HG03280 (cell line): Measurements from ENCODE around the gene MBD5.

ENCODE experiments used
- ATAC-seq: cut with Tn5 transposase; IDR thresholded peaks from one replicate; pipeline ENCODE4 v1.9.1; 2021; ENCODE audit warnings: mild to moderate bottlenecking, moderate library complexity; ENCODE audit not compliant: unreplicated experiment

The MBD5 gene

GRCh38 chr2:148218326-148219075 is 197.6 kb downstream of the MBD5 start:
- no peak for ATAC-seq

GRCh38 chr2:148221166-148221565 is 200.3 kb downstream of the MBD5 start:
- ATAC-seq = no peak

DNA sequence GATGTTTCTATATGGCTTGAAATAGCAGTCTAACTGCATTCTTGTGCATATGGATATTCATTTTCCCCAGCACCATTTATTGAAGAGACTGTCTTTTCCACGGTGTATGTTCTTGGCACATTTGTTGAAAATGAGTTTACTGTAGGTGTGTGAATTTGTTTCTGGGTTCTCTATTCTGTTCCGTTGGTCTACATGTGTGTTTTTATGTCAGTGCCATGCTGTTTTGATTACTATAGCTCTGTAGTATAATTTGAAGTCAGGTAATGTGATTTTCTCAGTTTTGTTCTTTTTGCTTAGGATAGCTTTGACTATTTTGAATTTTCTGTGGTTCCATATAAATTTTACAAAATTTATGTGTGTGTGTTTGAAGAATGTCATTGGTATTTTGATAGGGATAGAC is 201.0 kb downstream of the MBD5 start:
- ATAC-seq = no peak

- ATAC-seq = no peak
Measured at GRCh38 chr2:148231858-148232257, 211.0 kb downstream of the MBD5 start.

DNA sequence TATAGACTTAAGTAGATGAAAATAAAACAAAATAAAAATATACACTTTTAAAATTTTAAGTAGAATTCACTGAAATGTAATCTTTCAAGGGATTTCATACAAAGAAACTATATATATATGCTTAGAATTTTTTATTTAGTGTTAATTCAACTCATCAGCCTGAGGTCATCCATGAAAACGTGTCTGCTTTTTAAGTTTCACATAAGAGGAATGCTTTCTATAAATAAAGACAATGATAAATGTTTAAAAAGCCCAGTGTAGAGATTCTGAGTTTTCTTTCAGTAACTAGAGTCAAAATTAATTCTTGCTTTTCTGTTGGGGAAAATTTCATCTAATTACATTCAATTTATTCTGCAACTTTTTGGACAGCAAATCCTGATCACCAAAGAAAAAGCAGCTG is 213.3 kb downstream of the MBD5 start:
- ATAC-seq = no peak

GRCh38 chr2:148237911-148238310 is 217.0 kb downstream of the MBD5 start:
- no peak for ATAC-seq

GRCh38 chr2:148238561-148238960 is 217.7 kb downstream of the MBD5 start:
- no peak for ATAC-seq

- no peak for ATAC-seq
Measured at GRCh38 chr2:148240838-148241237, 219.9 kb downstream of the MBD5 start.

GRCh38 chr2:148244593-148245292 is 223.9 kb downstream of the MBD5 start:
- no peak for ATAC-seq

DNA sequence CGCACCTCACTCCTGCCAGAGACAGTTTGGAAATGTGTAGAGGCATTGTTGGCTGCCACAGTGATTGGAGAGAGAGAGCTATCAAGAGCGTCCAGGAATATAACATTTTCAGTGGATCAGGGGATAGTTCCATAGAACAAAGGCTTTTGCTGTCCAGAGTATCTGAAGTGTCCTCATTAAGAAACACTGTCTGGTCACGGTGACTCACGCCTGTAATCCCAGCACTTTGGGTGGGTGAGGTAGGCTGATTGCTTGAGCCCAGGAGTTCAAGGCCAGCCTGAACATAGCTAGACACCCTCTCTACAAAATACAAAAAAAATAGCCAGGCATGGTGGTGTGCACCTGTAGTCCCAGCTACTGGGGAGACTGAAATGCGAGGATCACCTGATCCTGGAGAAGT is 231.1 kb downstream of the MBD5 start:
- no peak for ATAC-seq

GRCh38 chr2:148252646-148253045 is 231.8 kb downstream of the MBD5 start:
- no peak for ATAC-seq

- ATAC-seq = no peak
Measured at GRCh38 chr2:148253685-148254084, 232.8 kb downstream of the MBD5 start.

DNA sequence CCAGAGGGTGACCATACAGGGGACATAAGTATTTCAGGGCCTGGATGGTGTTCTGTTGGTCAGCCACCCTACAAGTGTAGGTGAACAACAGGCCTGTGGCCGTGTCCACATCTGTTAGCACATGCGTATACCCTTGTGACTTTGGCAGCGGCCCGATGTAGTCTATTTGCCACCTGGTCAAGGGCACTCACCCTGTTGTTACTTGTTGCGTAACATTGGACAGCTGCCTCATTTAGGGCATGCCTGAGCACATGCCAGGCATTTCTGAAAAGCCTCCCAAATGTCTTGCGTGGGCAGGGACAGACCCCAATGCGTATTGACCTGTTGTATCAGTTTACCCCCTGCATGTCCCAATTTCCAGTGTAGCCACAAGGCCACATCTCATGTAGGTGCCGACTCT is 235.0 kb downstream of the MBD5 start:
- no peak for ATAC-seq

GRCh38 chr2:148257276-148257675 is 236.4 kb downstream of the MBD5 start:
- ATAC-seq = no peak

DNA sequence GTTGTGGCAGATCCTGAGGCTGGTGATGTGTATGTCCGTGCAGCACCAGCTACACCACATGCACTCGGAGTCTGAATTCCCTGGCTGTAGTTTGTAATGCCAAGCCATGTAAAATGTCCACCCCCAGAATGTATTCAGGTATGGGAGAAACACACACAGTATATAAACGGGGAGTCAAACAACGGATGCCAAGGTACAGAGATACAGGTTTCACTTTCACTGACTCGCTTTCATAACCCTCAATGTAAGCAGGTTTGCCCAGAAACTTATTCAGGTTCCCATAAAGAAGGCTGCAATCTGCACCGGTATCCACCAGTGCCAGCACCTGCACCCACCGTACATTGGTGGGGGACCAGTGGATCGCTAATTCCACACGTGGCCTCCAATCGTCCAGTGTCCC is 237.2 kb downstream of the MBD5 start:
- no peak for ATAC-seq

DNA sequence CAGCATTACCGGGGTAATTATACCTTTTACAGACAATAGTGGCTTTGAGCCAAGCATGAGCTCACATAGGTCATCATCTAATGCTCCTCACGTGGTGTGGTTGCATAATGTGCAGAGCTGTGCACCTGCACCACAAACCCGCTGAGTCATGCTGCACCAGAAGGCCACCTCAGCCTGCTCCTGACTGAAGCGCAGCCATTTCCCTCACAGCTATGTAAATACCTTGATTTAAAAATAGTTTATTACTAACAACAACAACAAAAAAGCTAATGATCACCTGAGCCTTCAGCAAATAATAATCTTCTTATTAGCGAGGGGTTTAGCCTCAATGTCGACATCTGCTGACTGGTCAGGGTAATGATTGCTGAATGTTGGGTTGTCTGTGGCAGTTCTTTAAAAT is 238.8 kb downstream of the MBD5 start:
- ATAC-seq = no peak

DNA sequence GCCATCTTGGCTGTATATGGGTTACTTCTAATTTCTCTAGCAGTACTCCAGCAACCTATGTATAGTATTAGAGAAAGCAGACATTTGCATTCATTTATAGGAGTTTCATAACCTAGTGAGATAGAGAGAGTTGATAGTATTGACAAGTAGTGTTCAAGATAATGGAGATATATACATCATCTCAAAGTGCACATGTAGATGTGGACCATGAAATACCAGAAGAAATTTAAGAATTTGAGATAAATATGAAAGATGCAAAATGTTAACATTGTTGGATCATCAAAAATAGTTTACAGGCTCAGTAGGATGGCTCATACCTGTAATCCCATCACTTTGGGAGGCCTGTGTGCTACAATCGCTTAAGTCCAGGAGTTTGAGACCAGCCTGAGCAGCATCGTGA is 243.0 kb downstream of the MBD5 start:
- ATAC-seq = no peak

DNA sequence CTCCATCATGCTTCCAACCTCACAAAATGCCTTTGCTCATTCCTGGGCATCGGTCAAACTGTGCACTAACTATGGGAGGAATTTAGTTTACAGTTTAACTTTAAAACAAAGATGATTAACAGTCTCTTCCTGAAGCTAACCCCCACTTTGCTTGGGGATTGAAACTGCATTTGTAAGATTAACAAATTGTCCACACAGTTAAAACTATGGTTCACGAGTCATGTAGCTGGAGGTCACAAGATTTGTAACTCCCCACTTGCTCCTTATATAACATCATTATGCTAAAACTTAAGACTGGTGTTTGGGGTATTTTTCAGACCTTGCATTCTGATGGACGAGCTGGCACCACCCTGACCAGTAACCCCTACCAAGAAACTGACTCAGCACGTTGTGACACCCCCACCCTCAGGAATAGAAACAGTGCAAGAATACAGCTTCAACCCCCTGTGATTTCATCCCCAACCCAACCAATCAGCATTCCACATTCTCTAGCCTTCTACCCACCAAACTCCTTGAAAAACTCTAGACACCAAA is 252.3 kb downstream of the MBD5 start:
- no peak for ATAC-seq

GRCh38 chr2:148279216-148279615 is 258.3 kb downstream of the MBD5 start:
- ATAC-seq = no peak

DNA sequence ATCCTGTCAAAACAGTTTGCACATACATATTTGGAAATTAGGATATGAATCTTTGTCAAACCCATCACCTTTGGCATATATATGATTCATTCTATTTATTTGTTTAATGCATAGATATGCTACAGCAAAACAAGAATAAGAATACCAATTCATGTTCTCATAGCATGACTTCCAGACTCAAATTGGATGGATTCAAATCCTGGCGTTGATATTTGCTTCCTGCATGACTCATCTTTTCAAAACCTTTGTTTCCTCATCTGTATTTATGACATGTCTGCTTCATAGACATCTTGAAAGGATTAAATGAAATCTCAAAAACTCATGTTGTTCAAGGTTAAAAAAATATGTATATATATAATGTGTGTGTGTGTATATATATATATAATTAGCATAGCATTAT is 261.3 kb downstream of the MBD5 start:
- no peak for ATAC-seq

- ATAC-seq = no peak
Measured at GRCh38 chr2:148292431-148292830, 271.5 kb downstream of the MBD5 start.

- no peak for ATAC-seq
Measured at GRCh38 chr2:148298196-148298595, 277.3 kb downstream of the MBD5 start.
